HEK293 (cell line): ENCODE results near the gene MCCC2.

Experiments
- CTCF ChIP-seq: fragments of 450-650 bp; formaldehyde crosslinking; IDR thresholded peaks from 2 replicates; pipeline ENCODE4 v1.5.1; 2016; ENCODE audit warnings: missing biosample characterization, missing genetic modification characterization
- SP2 ChIP-seq: fragments of 450-650 bp; formaldehyde crosslinking; IDR thresholded peaks from 2 replicates; pipeline ENCODE4 v1.5.1; 2016; ENCODE audit warnings: missing biosample characterization, missing genetic modification characterization
- ZBTB8A ChIP-seq: fragments of 450-650 bp; formaldehyde crosslinking; IDR thresholded peaks from 2 replicates; pipeline ENCODE4 v1.5.1; 2016; ENCODE audit warnings: missing biosample characterization, missing genetic modification characterization
- ZNF184 ChIP-seq: fragments of 450-650 bp; IDR thresholded peaks from 2 replicates; pipeline ENCODE4 v1.5.1; 2018; ENCODE audit warnings: missing biosample characterization, mild to moderate bottlenecking, missing genetic modification characterization
- ZNF274 ChIP-seq, 2 experiments: fragments of 200-500 bp in 1 of 2; fragments of 450-650 bp in 1 of 2; sonication (Bioruptor generic) in 1 of 2; formaldehyde crosslinking in 1 of 2; IDR thresholded peaks; 2 replicates each; pipeline versions ENCODE4 v1.5.1 to v1.6.1; 2014 to 2016; ENCODE audit warnings: borderline replicate concordance in 1 of 2, inconsistent platforms in 1 of 2, low read length in 1 of 2, missing biosample characterization in 1 of 2, missing genetic modification characterization in 1 of 2
- ZNF600 ChIP-seq: fragments of 450-650 bp; formaldehyde crosslinking; IDR thresholded peaks from 2 replicates; pipeline ENCODE4 v1.5.1; 2016; ENCODE audit warnings: missing biosample characterization, missing genetic modification characterization
- ZNF830 ChIP-seq: fragments of 450-650 bp; IDR thresholded peaks from 2 replicates; pipeline ENCODE4 v1.5.0; 2018; ENCODE audit warnings: missing biosample characterization, missing genetic modification characterization, low read depth, mild to moderate bottlenecking, moderate library complexity

DNA sequence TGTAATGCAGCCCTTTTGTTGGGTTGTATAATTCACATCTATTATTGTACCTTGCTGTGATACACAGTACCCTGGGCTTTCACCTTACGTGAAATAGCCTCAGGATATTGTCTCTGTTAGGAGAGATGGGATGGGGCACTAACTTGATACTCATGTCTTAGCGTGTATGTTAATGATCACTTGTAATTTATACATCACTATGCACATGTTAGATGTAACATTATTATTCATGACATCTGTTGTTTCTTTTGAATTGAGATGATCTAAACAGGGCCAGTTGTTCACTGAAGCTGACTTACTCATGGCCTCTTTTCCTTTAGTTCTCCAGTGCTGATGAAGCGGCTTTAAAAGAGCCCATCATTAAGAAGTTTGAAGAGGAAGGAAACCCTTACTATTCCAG lies 65.2 kb downstream of the MCCC2 start:
- TF ChIP-seq CTCF (no peak), ZNF600 (tag by site-specific recombination) (no peak), ZNF274 (IDR thresholded peaks at IDR 0.05; ENCODE audit: low read length) (no peak), ZNF274 (tag by site-specific recombination; IDR thresholded peaks at IDR 0.05; ENCODE audit: borderline replicate concordance) (no peak), SP2 (tag by site-specific recombination) (no peak), ZBTB8A (tag by site-specific recombination) (no peak), ZNF184 (no peak), ZNF830 (no peak)
